ENCODE measurements around the gene PRKAB2.

GRCh38 chr1:147202576-147202975 lies 30.3 kb upstream of the PRKAB2 start:
- TF ChIP-seq CTCF (IDR thresholded peaks at IDR 0.05) (no peak), EP300 (IDR thresholded peaks at IDR 0.05) (no peak), POLR2A (IDR thresholded peaks at IDR 0.05) (no peak)
